ENCODE data around the gene KLHL3.

Gene KLHL3

GRCh38 chr5:137710086-137710485, 25.8 kb downstream of the KLHL3 start:
- DNase-seq (ENCODE audit: insufficient read length, low spot score) (no peak), FAIRE-seq (no peak)
- TF ChIP-seq POLR2A (IDR thresholded peaks at IDR 0.05; ENCODE audit: low read depth, low read length): no peak

GRCh38 chr5:137708796-137709559, 26.9 kb downstream of the KLHL3 start:
- TF ChIP-seq POLR2A (IDR thresholded peaks at IDR 0.05; ENCODE audit: low read depth, low read length): no peak
- no peak for DNase-seq (ENCODE audit: insufficient read length, low spot score)
- no peak for FAIRE-seq

- no peak for TF ChIP-seq POLR2A (IDR thresholded peaks at IDR 0.05; ENCODE audit: low read depth, low read length)
- DNase-seq (ENCODE audit: insufficient read length, low spot score) (no peak), FAIRE-seq (no peak)
Observed at GRCh38 chr5:137708062-137708461, 27.8 kb downstream of the KLHL3 start.

- peak; percentile 28 for DNase-seq (ENCODE audit: insufficient read length, low spot score)
- FAIRE-seq: no peak
- TF ChIP-seq POLR2A (IDR thresholded peaks at IDR 0.05; ENCODE audit: low read depth, low read length): no peak
Observed at GRCh38 chr5:137706841-137707240, 29.0 kb downstream of the KLHL3 start.

GRCh38 chr5:137705106-137705505, 30.8 kb downstream of the KLHL3 start:
- no peak for DNase-seq (ENCODE audit: insufficient read length, low spot score)
- TF ChIP-seq POLR2A (IDR thresholded peaks at IDR 0.05; ENCODE audit: low read depth, low read length): no peak
- no peak for FAIRE-seq

GRCh38 chr5:137703565-137703964, 32.3 kb downstream of the KLHL3 start:
- FAIRE-seq (no peak), DNase-seq (ENCODE audit: insufficient read length, low spot score) (no peak)
- no peak for TF ChIP-seq POLR2A (IDR thresholded peaks at IDR 0.05; ENCODE audit: low read depth, low read length)

GRCh38 chr5:137700282-137700680, 35.6 kb downstream of the KLHL3 start:
- no peak for TF ChIP-seq POLR2A (IDR thresholded peaks at IDR 0.05; ENCODE audit: low read depth, low read length)
- DNase-seq (ENCODE audit: insufficient read length, low spot score) (no peak), FAIRE-seq (no peak)

- FAIRE-seq (no peak), DNase-seq (ENCODE audit: insufficient read length, low spot score) (no peak)
- no peak for TF ChIP-seq POLR2A (IDR thresholded peaks at IDR 0.05; ENCODE audit: low read depth, low read length)
Observed at GRCh38 chr5:137699336-137700281, 36.3 kb downstream of the KLHL3 start.

GRCh38 chr5:137696481-137696880, 39.4 kb downstream of the KLHL3 start:
- no peak for TF ChIP-seq POLR2A (IDR thresholded peaks at IDR 0.05; ENCODE audit: low read depth, low read length)
- DNase-seq (ENCODE audit: insufficient read length, low spot score) (no peak), FAIRE-seq (no peak)

GRCh38 chr5:137695651-137696428, 40.0 kb downstream of the KLHL3 start:
- no peak for TF ChIP-seq POLR2A (IDR thresholded peaks at IDR 0.05; ENCODE audit: low read depth, low read length)
- DNase-seq (ENCODE audit: insufficient read length, low spot score) (no peak), FAIRE-seq (no peak)

- DNase-seq (ENCODE audit: insufficient read length, low spot score) (no peak), FAIRE-seq (no peak)
- TF ChIP-seq POLR2A (IDR thresholded peaks at IDR 0.05; ENCODE audit: low read depth, low read length): no peak
Observed at GRCh38 chr5:137693951-137694721, 41.8 kb downstream of the KLHL3 start.

- FAIRE-seq (no peak), DNase-seq (ENCODE audit: insufficient read length, low spot score) (no peak)
- no peak for TF ChIP-seq POLR2A (IDR thresholded peaks at IDR 0.05; ENCODE audit: low read depth, low read length)
Observed at GRCh38 chr5:137693307-137693950, 42.5 kb downstream of the KLHL3 start.

GRCh38 chr5:137689306-137689705, 46.6 kb downstream of the KLHL3 start:
- DNase-seq (ENCODE audit: insufficient read length, low spot score) (no peak), FAIRE-seq (no peak)
- no peak for TF ChIP-seq POLR2A (IDR thresholded peaks at IDR 0.05; ENCODE audit: low read depth, low read length)
